ENCODE data around the gene TRIM66. TPM values are rescaled to one million over a fixed set of nuclear protein-coding genes. Genes with fewer than 3 reads are reported as not detected.

Gene TRIM66
- total and polyA plus RNA-seq, 4 donors: 1.6 to 14.3 (median 2.5) TPM

DNA sequence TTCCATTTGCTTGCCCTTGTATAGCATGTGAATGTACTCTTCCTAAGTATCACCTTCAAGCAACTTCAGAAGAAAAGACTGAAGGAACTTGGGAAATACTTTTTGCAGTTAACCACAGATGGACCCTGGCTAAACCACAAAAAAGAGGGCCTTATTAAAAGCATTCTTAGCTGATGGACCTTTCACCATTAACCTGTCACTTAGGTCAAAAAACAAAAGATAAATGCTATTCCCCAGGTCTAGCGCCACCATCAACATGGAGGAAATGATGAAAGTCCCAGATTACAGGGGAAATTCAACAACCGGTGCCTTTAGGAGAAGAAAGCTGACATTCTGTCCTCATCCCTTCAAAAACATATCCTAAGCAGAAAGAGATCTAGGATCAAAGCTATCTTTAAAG is 117.9 kb downstream of the TRIM66 start (continued):
- TF ChIP-seq, protein P1, sequence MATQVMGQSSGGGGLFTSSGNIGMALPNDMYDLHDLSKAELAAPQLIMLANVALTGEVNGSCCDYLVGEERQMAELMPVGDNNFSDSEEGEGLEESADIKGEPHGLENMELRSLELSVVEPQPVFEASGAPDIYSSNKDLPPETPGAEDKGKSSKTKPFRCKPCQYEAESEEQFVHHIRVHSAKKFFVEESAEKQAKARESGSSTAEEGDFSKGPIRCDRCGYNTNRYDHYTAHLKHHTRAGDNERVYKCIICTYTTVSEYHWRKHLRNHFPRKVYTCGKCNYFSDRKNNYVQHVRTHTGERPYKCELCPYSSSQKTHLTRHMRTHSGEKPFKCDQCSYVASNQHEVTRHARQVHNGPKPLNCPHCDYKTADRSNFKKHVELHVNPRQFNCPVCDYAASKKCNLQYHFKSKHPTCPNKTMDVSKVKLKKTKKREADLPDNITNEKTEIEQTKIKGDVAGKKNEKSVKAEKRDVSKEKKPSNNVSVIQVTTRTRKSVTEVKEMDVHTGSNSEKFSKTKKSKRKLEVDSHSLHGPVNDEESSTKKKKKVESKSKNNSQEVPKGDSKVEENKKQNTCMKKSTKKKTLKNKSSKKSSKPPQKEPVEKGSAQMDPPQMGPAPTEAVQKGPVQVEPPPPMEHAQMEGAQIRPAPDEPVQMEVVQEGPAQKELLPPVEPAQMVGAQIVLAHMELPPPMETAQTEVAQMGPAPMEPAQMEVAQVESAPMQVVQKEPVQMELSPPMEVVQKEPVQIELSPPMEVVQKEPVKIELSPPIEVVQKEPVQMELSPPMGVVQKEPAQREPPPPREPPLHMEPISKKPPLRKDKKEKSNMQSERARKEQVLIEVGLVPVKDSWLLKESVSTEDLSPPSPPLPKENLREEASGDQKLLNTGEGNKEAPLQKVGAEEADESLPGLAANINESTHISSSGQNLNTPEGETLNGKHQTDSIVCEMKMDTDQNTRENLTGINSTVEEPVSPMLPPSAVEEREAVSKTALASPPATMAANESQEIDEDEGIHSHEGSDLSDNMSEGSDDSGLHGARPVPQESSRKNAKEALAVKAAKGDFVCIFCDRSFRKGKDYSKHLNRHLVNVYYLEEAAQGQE (IDR thresholded peaks at IDR 0.05): no peak
- TF ChIP-seq GABPA (IDR thresholded peaks at IDR 0.05 in 1 of 2, conservative IDR thresholded peaks at IDR 0.05 in 1 of 2) (no peak), HNF4G (IDR thresholded peaks at IDR 0.05) (no peak), EGR1 (IDR thresholded peaks at IDR 0.05; ENCODE audit: low read depth in 2 of 2) (no peak), NR2F2 (IDR thresholded peaks at IDR 0.05) (no peak), TAF1 (conservative IDR thresholded peaks at IDR 0.05) (no peak)

Small RNA genes lying within 50 kb of the gene (small RNA-seq; reads per million reads assigned to genes)
- gene SNORA3A (not detected), gene SNORA3B (2.0 reads per million, percentile 87 among the genes with 10 or more reads in this experiment)

Other genes with a start within 250 kb of the TRIM66 start
- 1 to 10 TPM in 1 of 2 donors, under 1 TPM in 1; 0.67 to 1.1 TPM for gene STK33, start 88.4 kb downstream of the TRIM66 start, total RNA-seq
- under 1 TPM; 0.09 to 0.36 TPM for gene STK33, start 88.4 kb downstream of the TRIM66 start, polyA plus RNA-seq
- gene RPL27A, start 127 bp upstream of the TRIM66 start, total RNA-seq: 100 to 1,000 TPM; 178 to 693 TPM
- 100 to 1,000 TPM; 446 to 928 TPM for gene RPL27A, start 127 bp upstream of the TRIM66 start, polyA plus RNA-seq
- gene AKIP1, start 228.5 kb upstream of the TRIM66 start, total RNA-seq: 10 to 100 TPM in 1 of 2 donors, 1 to 10 TPM in 1; 9.3 to 10.1 TPM
- gene AKIP1, start 228.5 kb upstream of the TRIM66 start, polyA plus RNA-seq: 10 to 100 TPM in 1 of 2 donors, 1 to 10 TPM in 1; 9.7 to 12.3 TPM

Measured in liver (tissue), 6 donors.